K562 (cell line): ENCODE measurements around the gene CA5B. TPM values are rescaled to one million over a fixed set of nuclear protein-coding genes. Genes with fewer than 3 reads are reported as not detected.
A peak's percentile ranks its signal among the peaks of the same experiment; 100 is the strongest.

Source experiments
- BRD4 ChIP-seq: fragments of 200-600 bp; sonication (generic); IDR thresholded peaks from 2 replicates; pipeline ENCODE4 v1.6.1; 2017; ENCODE audit warnings: inconsistent platforms
- ELK1 ChIP-seq: sonication (generic); formaldehyde crosslinking; IDR thresholded peaks from 2 replicates; pipeline ENCODE4 v1.8.1; 2022; ENCODE audit warnings: missing genetic modification reagents
- HNRNPUL1 ChIP-seq: fragments of 200-400 bp; formaldehyde crosslinking; IDR thresholded peaks from 2 replicates; pipeline ENCODE4 v1.6.1; 2017; ENCODE audit warnings: low read length
- ID3 ChIP-seq, 2 experiments: fragments of 250-450 bp in 1 of 2; fragments of 450-650 bp in 1 of 2; sonication (Bioruptor Pico) in 1 of 2; IDR thresholded peaks; 2 replicates each; pipeline versions ENCODE4 v1.6.1 to v1.8.0; 2016 to 2021; ENCODE audit warnings: mild to moderate bottlenecking in 2 of 2, moderate library complexity in 2 of 2, missing compliant biosample characterization in 1 of 2, missing genetic modification characterization in 1 of 2
- KLF10 ChIP-seq: fragments of 250-450 bp; sonication (Bioruptor Pico); IDR thresholded peaks from 2 replicates; pipeline ENCODE4 v1.6.1; 2021; ENCODE audit warnings: matching md5 sums
- NUFIP1 ChIP-seq: fragments of 450-650 bp; IDR thresholded peaks from 2 replicates; pipeline ENCODE4 v1.6.1; 2018; ENCODE audit not compliant: partially characterized antibody
- POLR2AphosphoS5 ChIP-seq: IDR thresholded peaks from 2 replicates; pipeline ENCODE4 v1.6.1; 2011; ENCODE audit warnings: mild to moderate bottlenecking, low read depth, low read length, moderate library complexity; ENCODE audit not compliant: control insufficient read depth, insufficient read depth
- PRDM10 ChIP-seq: fragments of 450-650 bp; IDR thresholded peaks from 2 replicates; pipeline ENCODE4 v1.6.1; 2018; ENCODE audit not compliant: partially characterized antibody
- SIN3B ChIP-seq: fragments of 450-650 bp; IDR thresholded peaks from 2 replicates; pipeline ENCODE4 v1.6.1; 2017; ENCODE audit warnings: low read depth, mild to moderate bottlenecking, moderate library complexity
- SIRT6 ChIP-seq: IDR thresholded peaks from one replicate; pipeline ENCODE4 v1.6.1; 2012; ENCODE audit warnings: low read depth, mild to moderate bottlenecking, control low read depth, inconsistent platforms, low read length, moderate library complexity
- SNAPC5 ChIP-seq: fragments of 250-450 bp; sonication (Bioruptor Pico); IDR thresholded peaks from 2 replicates; pipeline ENCODE4 v1.8.0; 2021; ENCODE audit warnings: moderate library complexity, mild to moderate bottlenecking, inconsistent platforms
- STAT5A ChIP-seq: IDR thresholded peaks from 2 replicates; pipeline ENCODE4 v1.6.1; 2012; ENCODE audit warnings: low read length, inconsistent platforms, borderline replicate concordance
- SUPT5H ChIP-seq: fragments of 450-650 bp; IDR thresholded peaks from 2 replicates; pipeline ENCODE4 v1.6.1; 2016
- ZNF121 ChIP-seq: sonication (generic); formaldehyde crosslinking; conservative IDR thresholded peaks from 2 replicates; pipeline ENCODE4 v1.8.0; 2022; ENCODE audit warnings: missing genetic modification reagents
- ZNF174 ChIP-seq: fragments of 250-450 bp; sonication (Bioruptor Pico); IDR thresholded peaks from 2 replicates; pipeline ENCODE4 v1.4.0; 2020; ENCODE audit warnings: mild to moderate bottlenecking
- ZNF232 ChIP-seq: sonication (generic); formaldehyde crosslinking; IDR thresholded peaks from 2 replicates; pipeline ENCODE4 v1.8.0; 2022; ENCODE audit warnings: mild to moderate bottlenecking, missing genetic modification reagents
- ZNF239 ChIP-seq: fragments of 250-450 bp; sonication (Bioruptor Pico); IDR thresholded peaks from 2 replicates; pipeline ENCODE4 v1.4.0; 2020; ENCODE audit warnings: mild to moderate bottlenecking
- ZNF24 ChIP-seq: fragments of 450-650 bp; IDR thresholded peaks from 2 replicates; pipeline ENCODE4 v1.6.1; 2016
- ZNF280B ChIP-seq: fragments of 250-450 bp; sonication (Bioruptor Pico); IDR thresholded peaks from 2 replicates; pipeline ENCODE4 v1.5.1; 2021; ENCODE audit warnings: mild to moderate bottlenecking
- ZNF639 ChIP-seq, 2 experiments: fragments of 200-800 bp in 1 of 2; sonication (Bioruptor generic) in 1 of 2; sonication (generic) in 1 of 2; formaldehyde crosslinking in 1 of 2; IDR thresholded peaks in 1 of 2; conservative IDR thresholded peaks in 1 of 2; 2 replicates each; pipeline versions ENCODE4 v1.5.0 to v1.6.1; 2016 to 2020; ENCODE audit warnings: missing compliant biosample characterization in 1 of 2, missing genetic modification characterization in 1 of 2, missing genetic modification reagents in 1 of 2
- polyA plus RNA-seq, 8 experiments: library from polyadenylated mRNA; depleted of rRNA in 4 of 8; stranded (reverse) in 5 of 8; unstranded in 3 of 8; fragments of >200 nt; fragmentation: Nextera tagmentation in 2 of 8; fragmentation: Illumina TruSeq in 1 of 8; extraction: Ambion mirVana in 2 of 8; extraction: Trizol in 1 of 8; gene quantifications; 2 replicates each; pipeline versions ENCODE4 v1.2.1 to v1.2.3, GENCODE V29; 2011 to 2014; ENCODE audit warnings: inconsistent platforms in 1 of 8, missing spikeins in 1 of 8
- total RNA-seq, 7 experiments: library from RNA; depleted of rRNA in 6 of 7; stranded (reverse); fragments of >200 nt in 6 of 7; fragmentation: Illumina TruSeq in 2 of 7; extraction: Trizol in 2 of 7; gene quantifications; 2 replicates each; pipeline versions ENCODE4 v1.2.1 to v1.2.3, GENCODE V29; 2011 to 2021; ENCODE audit warnings: low replicate concordance in 1 of 7

The CA5B gene
- total and polyA plus RNA-seq, 9 of the 15 experiments (the other 6 are each of a cell fraction or from before 2014, with no cell fraction given), result 0.55 to 3.7 (median 2.6) TPM

- TF ChIP-seq ZNF280B (no peak), KLF10 (CRISPR knock-in tag) (no peak), ZNF639 (CRISPR knock-in tag; conservative IDR thresholded peaks at IDR 0.05 in 1 of 2, IDR thresholded peaks at IDR 0.05 in 1 of 2) (no peak), ZNF121 (CRISPR knock-in tag) (no peak), HNRNPUL1 (no peak), PRDM10 (no peak), SIRT6 (no peak), NUFIP1 (no peak), SNAPC5 (no peak), ZNF239 (CRISPR knock-in tag) (no peak), ZNF232 (CRISPR knock-in tag) (no peak), POLR2AphosphoS5 (peak; percentile 55; the same call in 1 of the 2 replicates), BRD4 (no peak), SUPT5H (peak; percentile 79), STAT5A (no peak), SIN3B (peak; percentile 58; the same call in 1 of the 2 replicates), ZNF24 (no peak), ELK1 (no peak), ZNF174 (CRISPR knock-in tag) (no peak), ID3 (CRISPR knock-in tag; IDR thresholded peaks at IDR 0.05) (no peak), ID3 (tag; IDR thresholded peaks at IDR 0.05) (no peak)
Observed at GRCh38 chrX:15789979-15790768, 52.1 kb downstream of the CA5B start, which contains the start of gene ZRSR2 (continued).
